EL (cell line): ENCODE data around the gene BCAT1.

ENCODE experiments used
- DNase-seq: peaks from one replicate; pipeline ENCODE4 v3.0.0-alpha.2; 2016

Gene BCAT1, protein sequence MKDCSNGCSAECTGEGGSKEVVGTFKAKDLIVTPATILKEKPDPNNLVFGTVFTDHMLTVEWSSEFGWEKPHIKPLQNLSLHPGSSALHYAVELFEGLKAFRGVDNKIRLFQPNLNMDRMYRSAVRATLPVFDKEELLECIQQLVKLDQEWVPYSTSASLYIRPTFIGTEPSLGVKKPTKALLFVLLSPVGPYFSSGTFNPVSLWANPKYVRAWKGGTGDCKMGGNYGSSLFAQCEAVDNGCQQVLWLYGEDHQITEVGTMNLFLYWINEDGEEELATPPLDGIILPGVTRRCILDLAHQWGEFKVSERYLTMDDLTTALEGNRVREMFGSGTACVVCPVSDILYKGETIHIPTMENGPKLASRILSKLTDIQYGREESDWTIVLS

DNA sequence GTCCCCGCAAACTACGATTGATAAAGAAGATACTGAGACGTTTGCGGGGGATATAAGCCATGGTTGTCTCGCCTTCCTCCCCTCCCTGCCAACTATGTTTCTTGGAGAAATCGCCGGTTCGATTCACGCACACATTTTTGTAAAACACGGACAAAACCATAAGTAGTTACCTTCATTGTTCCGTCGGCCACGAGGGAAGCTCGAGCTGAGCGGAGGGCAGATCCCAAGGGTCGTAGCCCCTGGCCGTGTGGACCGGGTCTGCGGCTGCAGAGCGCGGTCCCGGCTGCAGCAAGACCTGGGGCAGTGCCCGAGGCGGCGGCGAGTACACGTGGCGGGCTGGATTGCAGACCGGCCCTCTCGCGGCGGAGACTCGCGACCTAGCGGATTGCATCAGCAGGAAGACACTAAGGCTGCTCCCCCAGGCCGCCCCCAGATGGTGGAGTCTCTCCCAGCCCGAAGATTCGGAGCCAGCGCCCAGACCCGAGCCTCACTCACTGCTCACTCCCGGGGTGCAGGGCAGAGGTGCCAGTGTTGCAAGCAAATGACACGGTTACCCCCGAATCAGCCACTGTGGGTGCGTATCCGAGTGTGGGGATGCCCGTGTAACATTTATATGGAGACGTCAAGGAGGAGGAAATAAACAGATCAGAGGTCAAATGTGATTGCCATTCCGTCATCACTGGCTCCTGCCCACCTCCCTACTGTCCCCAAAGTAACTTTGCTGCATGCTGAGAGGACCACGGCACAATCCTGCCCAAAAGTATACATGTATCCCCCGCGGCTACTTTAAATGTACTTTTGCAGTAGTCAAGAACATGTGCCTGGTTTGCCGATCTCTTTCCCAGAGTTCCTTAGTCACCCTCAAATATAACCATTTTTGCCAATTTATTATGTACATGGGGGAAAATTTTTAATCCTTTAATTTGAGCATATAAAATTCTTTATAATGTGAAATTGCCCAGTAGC is at the start of gene BCAT1:
Gene BCAT1 (minus strand): TSS at position 345 of the 966 bp plus-strand sequence. CDS start 169 bp downstream, at position 176.
- peak; percentile 86 for DNase-seq

DNA sequence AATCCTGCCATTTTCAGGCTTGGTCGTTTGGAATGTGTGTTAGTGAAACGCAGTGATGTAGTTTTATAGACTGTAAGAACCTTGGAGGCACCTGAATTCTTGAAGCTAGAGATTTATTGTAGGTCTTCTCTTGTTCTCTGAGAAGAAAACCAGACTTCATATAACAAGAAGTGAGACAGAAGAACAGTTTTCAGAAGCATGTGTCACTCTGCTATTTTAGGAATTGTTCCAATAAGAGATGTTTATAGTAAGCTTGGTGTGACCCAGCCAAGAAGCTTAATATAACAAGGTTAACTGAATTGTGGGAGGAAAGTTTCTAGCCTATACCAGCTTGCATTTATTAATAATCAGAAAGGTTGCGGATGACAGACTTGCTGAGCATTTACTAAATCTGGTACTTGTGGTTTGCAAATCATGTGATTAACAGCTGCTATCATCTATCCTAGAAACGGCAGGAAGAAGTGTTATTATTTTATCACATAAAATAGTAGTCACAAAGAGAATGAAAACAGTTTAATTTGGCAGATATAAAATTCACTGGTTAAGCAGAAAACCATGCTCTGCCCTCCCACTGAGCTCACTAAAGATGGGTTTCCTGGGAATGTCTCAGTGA is 49.2 kb upstream of the BCAT1 start:
- peak; percentile 67 for DNase-seq

DNA sequence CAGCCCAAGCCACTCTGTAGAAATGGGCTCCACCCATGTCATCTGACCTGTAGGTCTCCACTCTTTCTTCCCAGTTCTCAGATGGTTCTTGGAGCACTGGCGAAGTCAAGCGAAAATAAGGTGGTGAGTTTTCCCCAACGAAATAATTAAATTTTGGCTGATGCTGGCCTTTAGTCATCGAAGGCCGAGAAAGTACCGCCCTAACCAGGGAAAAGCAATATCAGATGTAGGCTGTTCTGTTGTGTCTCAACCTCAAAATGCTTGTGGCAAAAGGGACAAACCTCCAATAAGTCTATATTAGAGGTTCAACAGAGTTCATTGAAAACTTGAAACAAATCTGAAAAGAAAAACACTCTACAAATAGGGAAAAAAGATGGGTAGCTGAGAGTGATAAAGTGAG is 48.6 kb upstream of the BCAT1 start:
- no peak for DNase-seq

DNA sequence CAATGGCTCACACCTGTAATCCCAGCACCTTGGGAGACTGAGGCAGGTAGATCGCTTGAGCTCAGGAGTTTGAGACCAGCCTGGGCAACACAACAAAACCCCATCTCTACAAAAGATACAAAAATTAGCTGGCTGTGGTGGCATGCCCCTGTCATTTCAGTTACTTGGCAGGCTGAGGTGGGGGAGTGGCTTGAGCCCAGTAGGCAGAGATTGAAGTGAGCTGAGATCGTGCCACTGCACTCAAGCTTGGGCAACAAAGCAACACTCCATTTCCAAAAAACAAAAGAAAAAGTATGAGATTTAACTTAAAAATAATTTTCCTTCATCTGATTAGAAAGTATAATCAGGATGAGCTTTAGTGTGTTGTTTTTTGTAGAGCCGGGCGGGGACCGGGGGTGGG is 47.9 kb upstream of the BCAT1 start:
- no peak for DNase-seq

DNA sequence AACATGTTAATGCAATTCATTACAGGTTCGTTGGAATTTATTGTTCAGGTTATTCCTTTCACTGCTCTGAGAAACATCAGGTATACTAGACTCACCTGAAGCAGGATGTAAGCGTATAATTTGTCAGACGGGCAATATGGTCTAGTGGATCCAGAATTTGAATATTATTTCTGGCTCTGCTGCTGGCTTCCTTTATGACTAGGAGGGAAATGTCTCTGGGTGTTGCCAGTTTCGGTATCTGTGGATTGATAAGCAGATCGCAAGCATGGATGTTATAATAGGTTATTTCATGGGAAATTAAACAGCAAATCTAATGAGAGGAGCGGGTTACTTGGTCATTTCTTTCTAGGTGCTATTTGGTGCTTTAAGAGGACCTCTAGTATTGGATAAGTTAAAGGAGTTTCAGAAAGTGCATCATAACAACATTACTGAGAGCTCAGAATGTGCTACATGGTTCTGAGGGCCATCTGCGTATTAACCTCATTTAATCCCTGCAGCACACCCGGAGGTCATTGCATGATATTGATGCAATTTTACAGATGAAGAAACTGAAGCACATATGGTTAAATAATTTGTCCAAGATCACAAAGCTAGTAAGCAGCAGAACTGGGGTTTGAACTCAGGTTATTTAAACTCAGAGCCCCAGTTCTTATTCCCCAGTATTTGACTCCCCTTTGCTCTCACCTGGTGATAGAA is 47.3 kb upstream of the BCAT1 start:
- no peak for DNase-seq

DNA sequence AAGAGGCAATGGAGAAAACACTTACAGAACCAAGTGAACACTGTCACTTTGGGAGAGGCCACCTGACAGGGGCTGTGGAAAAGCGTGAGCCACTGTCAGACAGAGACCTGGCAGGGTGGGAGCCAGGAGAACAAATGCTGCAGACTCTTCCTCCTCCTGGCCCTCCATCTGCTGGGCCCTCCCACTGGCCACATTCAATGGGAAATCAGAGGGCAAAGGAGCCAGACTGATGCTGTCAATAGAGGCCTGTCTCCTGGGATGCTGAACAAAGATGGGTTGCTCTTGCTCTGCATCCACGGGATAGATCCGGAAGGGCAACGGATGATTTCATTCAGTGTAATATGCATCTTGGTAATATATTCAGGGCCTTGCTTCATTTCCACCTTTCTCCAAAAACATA is 44.9 kb upstream of the BCAT1 start:
- no peak for DNase-seq

DNA sequence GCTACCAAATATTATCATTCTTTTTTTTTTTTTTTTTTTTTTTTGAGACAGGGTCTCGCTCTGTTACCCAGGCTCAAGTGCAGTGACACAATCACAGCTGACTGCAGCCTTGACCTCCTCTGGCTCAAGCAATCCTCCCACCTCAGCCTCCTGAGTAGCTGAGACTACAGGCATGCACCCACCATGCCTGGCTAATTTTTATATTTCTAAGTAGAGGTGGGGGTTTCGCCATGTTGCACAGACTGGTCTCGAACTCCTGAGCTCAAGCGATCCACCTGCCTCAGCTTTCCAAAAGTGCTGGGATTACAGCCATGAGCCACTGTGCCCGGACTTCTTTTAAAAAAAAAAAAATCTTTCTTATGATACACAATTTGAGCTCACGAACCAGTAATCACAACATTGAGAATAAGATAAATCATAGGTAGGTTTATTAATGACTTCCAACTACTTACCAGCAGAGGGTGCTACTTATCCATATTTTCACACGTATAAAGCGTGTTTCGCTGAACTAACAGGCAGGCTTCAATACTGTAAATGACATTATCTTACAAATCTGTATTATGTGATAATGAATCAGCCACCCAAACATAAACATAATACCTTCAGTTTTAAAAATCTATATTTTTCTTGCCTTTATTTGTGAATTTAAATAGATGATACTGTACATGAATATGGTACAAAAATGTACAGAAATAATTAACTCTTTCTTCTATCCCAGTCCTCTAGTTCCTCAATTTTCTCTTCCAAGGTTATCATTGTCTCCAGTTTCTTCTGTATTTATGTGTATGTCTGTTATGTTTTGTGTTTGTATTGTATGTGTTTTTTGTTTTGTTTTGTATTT is 42.5 kb upstream of the BCAT1 start:
- peak; percentile 60 for DNase-seq

DNA sequence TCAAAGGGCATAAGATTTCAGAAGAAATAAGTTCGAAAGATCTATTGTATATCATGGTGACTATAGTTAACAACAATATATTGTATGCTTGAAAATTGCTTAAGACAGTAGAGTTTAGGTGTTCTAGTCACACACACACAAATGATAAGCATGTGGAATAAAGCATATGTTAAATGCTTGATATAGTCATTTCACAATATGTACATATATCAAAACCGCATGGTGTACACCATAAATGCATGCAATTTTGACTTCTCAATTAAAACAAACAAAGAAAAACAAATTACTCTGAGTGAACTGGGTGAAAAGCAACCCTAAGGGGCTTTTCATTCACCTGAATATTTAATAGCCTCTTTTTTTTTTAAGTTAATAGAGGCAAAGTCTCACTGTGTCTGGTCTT is 40.3 kb upstream of the BCAT1 start:
- no peak for DNase-seq

DNA sequence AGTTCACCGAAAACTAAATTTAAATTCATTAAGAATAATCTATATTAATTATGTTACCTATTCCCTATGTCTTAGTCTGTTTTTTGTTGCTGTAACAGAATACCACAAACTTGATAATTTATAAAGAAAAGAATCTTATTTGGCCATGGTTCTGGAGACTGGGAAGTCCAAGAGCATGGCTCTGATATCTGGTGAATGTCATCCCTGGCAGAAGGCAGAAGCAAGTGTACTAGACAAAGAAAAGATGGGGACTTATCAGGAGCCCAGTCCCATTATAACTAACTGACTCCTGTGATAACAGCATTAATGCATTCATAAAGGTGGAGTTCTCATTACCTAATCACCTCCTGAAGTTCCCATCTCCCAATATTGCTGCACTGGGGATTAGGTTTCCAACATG is 33.3 kb upstream of the BCAT1 start:
- DNase-seq: no peak

DNA sequence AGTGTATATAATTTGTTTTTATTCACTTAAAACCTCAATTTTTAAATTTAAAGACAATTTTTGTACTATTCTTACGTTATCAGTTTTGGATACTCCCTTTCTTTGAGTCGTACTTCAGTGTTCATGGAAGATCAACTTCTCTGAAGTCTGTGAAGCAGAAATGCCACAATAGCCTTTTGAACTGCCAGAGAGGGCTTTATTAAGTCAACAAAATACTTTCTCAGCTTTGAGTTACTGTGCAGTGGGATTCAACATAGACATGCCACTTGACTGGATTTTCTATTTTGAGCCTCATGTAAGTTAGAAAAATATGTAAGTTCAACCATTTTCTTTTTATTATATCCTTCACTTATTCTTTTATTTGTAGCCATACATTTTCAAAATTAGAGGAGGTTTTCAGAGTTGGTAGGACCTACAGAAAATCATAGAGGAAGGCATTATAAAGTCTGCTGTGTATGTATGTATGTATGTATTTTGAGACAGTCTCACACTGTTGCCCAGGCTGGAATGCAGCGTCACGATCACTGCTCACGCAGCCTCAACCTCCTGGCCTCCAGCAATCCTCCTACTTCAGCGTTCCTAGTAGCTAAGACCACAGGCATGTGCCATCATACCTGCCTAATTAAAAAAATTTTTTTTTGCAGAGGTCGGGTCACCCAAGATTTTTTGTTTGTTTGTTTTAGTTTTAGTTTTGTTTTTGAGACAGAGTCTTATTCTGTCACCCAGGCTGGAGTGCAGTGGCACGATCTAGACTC is 31.3 kb upstream of the BCAT1 start:
- peak; percentile 4 for DNase-seq

DNA sequence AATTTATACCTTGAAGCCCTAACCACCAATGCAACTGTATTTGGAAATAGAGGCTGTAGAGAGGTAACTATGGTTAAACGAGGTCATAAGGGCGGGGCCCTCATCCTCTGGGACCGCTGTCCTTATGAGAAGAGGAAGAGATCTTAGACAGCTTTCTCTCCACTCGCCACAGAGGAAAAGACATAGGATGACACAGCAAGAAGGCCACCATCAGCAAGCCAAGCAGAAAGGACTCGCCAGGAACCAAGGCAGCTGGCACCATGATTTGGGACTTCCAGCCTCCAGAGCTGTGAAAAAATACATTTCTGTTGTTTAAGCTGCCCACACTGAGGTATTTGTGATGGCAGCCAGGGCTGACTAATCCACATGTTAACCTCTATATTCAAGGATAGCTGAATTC is 30.4 kb upstream of the BCAT1 start:
- no peak for DNase-seq

DNA sequence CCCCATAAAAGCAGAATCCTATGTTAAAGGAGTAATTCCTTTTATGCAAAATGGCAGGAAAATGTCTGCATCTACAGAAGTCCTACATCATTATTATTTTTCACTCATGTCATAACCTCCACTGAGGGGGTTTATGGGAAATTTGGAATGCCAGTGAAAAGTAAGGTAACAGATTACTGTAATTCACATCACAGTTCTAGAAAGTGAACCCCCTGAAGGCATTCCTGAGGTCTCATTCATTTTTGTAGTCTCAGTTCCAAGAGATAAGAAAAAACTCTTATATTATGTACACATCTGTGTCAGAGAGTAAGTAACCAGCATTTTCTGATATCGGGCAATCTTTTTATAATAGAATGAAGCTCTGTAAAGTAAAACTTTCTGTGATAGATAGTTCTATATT is 28.8 kb upstream of the BCAT1 start:
- DNase-seq: no peak

DNA sequence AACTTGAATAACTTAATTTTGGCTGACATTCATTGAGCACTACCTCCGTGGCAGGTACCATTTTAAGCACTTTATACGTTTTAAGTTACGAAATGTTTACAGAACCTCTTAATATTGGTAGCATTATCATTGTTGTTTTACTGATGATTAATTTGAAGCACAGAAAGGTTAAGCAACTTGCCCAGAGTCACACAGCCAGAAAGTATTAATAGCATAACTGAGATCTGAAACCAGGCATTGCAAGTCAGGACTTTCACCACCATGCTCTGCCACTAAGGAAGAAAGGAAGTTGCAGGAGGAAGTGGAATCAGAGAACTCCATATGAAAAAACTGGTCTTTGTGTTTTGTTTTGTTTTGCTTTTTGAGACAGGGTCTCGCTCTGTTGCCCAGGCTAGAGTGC is 28.2 kb upstream of the BCAT1 start:
- no peak for DNase-seq

DNA sequence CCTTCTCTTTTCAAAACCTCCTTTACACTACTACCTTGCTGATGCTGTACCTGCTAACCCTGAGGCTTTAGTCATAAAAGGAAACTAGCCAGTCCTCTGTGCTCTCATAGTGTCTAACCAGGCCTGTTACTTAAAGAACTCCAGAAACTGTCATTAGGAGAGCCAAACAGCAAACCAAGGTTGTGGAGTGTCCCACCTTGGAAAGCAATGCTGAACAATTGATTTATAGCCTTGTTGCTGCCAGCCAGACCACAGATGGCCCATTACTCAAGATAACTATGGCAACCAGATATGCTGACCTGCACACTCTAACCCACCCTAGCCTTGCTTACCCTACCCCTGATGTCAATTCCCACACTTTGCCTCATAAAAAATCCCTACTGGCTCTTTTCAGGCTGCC is 26.5 kb upstream of the BCAT1 start:
- no peak for DNase-seq

DNA sequence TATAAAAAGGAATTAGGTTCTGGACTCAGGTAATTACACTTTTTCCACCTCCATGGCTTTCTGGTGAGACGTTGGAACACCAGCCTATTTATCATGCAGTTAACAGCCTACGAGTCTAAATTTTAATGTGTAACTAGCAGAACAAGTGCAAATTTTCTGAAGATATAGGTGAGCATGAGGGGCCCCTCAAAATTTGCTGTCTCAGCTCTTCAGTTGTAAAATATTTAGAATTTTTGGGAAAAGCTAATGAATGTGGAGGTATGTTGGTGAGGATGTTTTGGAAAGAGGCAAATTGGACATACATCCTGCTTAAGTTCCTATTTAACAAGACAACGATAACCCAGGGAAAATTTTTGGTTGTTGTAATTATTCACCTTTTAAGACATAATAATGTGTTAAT is 25.3 kb upstream of the BCAT1 start:
- DNase-seq: no peak

DNA sequence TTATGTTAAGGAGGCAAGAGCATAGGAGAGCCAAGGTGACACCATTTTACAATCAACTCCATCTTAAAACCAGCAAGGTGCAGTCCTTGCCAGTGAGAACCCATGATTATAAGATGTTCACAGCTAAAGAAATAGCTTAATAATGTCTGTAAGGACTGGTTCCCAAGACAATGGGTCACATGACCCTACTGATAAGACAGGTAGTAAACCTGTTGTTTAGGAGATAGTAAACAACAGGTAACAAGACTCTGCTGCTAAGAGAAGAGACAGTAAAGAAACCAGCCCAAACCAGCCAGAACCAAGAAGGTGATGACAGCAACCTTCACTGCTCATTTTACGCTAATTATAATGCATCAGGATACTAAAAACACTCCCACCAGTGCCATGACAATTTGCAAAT is 23.2 kb upstream of the BCAT1 start:
- DNase-seq: no peak

DNA sequence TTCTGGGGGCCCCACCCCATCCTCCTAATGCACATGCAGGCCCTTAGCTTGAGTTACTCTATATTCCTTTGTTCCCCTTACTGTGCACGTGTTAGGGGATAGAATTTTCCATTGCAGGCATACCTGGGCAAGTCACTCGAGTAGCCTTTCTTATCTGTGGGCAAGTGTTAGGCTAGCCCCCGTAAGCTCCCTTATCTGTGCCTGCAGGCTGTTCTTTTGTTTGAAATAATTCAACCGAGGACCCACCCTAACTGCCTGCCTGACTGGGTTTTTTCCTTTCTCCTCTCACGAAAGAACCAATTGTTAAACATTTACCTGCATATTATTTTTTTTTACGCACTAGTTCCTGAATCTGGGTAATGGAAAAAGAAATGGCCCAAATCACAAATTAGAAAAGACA is 21.3 kb upstream of the BCAT1 start:
- no peak for DNase-seq

DNA sequence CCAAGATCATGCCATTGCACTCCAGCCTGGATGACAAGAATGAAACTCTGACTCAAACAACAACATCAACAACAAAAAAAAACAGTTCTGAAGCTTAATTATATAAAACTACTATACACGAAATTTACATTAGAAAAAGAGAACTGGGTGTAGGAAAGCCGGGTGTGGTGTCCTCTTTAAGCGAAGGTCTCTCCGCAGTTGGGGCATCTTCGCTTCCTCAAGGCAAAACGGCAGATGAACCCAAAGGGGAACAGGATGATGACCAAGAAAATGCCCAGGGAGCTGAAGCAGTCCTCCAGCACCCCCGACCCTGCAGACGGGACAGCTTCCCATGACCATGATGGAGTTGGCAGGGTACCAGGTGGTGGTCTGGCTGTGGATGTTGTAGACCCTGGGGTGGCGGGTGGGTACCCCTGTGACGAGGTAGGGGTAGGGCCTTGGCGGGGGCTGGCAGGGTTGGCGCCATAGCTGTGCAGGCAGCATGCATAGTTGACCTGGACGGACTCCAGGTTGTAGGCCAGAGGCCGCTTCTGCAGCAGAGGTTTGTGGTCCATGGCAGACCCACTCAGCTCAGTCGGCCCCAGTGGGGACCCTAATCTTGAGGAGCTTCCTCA is 18.2 kb upstream of the BCAT1 start:
- DNase-seq: no peak

DNA sequence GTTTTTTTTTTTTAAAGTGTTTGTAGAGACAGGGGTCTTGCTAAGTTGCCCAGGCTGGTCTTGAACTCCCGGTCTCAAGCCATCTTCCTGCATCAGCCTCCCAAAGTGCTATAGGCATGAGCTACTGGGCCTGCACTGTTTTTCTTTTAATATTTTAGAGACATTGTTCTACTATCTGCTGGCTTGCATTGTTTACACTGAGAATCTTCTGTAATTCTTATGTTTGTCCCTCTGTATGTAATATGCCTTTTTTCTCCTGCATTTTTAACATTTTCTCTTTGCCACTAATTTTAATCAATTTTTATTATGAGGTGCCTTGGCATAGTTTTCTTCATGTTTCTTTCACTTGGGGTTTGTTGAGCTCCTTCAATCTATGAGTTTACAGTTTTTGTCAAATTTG is 15.4 kb upstream of the BCAT1 start:
- DNase-seq: no peak

DNA sequence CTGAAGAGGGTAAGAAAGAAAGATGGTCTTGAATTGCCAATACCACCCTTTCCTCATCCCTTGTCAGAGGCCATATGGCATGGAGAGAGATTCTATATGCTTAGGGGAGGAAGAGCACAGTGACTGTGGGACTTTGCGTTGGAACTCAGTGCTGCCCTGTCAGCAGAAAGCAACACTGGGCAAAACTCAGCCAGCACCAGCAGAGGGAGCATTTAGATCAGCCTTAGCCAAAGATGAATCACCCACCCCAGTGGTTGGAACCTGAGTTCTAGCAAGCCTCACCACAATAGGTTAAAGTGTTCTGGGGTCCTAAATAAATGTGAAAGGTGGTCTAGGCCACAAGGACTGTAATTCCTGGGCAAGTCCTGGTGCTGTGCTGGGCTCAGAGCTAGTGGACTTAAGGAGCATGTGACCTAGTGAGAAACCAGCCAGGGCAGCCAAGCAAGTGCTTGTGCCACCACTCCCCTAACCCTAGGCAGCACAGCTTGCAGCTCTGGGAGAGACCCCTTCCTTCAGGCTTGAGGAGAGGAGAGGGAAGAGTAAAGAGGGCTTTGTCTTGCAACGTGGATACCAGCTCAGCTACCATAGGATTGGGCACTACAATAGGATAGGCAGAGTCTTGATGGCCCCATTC is 11.4 kb upstream of the BCAT1 start:
- peak; percentile 70 for DNase-seq
